Nephron progenitor cell (in vitro differentiated cells): ENCODE data around the gene MEIS1.

Source experiments
- DNase-seq: peaks from one replicate; pipeline ENCODE4 v3.0.0; 2021
- H3K27ac Mint-ChIP-seq: 2 replicates; pipeline ENCODE4 v1.8.0; 2021; ENCODE audit warnings: mild to moderate bottlenecking, moderate library complexity, mixed read lengths
- H3K27me3 Mint-ChIP-seq: 2 replicates; pipeline ENCODE4 v1.8.0; 2021; ENCODE audit warnings: mild to moderate bottlenecking, low read depth, mixed read lengths; ENCODE audit not compliant: poor library complexity
- H3K36me3 Mint-ChIP-seq: 2 replicates; pipeline ENCODE4 v1.8.0; 2021; ENCODE audit warnings: low read depth, mixed read lengths
- H3K4me1 Mint-ChIP-seq: 2 replicates; pipeline ENCODE4 v1.8.0; 2021; ENCODE audit warnings: mixed read lengths
- H3K4me3 Mint-ChIP-seq: 2 replicates; pipeline ENCODE4 v1.8.0; 2021; ENCODE audit warnings: mild to moderate bottlenecking, moderate library complexity, mixed read lengths
- H3K9me3 Mint-ChIP-seq: 2 replicates; pipeline ENCODE4 v1.8.0; 2021; ENCODE audit warnings: mild to moderate bottlenecking, moderate library complexity, mixed read lengths
- CTCF ChIP-seq: fragments of 200-600 bp; sonication (generic); IDR thresholded peaks from 2 replicates; pipeline ENCODE4 v1.5.0; 2021; ENCODE audit warnings: antibody characterized with exemption

The MEIS1 gene

DNA sequence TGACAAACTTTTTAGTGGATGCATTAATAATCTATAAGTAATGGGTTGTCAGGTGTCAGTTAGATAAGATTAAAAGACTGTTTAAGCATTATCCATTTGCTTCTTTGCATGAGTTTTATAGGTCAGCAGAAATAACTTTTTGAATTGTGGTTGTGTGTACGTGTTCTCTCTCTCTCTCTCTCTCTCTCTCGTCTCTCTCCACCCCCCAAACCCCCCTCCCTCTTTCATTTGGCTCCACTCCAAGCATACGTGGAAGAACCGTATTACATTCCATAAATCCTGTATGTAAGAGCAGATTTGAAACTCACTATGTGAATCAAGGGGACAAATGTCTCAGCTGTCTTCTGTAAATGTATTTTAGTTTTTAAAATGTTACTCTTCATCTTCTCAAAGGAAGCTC lies 120.2 kb downstream of the MEIS1 start:
- Mint-ChIP-seq H3K4me1 (peaks cover 39% of the 10 kb centered on the region), H3K27me3 (no peaks in the 10 kb centered on the region), H3K27ac (peak overlapping the region; percentile 68), H3K4me3 (no peak overlapping the region), H3K36me3 (peaks cover 81% of the 10 kb centered on the region), H3K9me3 (no peaks in the 10 kb centered on the region)
- TF ChIP-seq CTCF: no peak
- no peak for DNase-seq

DNA sequence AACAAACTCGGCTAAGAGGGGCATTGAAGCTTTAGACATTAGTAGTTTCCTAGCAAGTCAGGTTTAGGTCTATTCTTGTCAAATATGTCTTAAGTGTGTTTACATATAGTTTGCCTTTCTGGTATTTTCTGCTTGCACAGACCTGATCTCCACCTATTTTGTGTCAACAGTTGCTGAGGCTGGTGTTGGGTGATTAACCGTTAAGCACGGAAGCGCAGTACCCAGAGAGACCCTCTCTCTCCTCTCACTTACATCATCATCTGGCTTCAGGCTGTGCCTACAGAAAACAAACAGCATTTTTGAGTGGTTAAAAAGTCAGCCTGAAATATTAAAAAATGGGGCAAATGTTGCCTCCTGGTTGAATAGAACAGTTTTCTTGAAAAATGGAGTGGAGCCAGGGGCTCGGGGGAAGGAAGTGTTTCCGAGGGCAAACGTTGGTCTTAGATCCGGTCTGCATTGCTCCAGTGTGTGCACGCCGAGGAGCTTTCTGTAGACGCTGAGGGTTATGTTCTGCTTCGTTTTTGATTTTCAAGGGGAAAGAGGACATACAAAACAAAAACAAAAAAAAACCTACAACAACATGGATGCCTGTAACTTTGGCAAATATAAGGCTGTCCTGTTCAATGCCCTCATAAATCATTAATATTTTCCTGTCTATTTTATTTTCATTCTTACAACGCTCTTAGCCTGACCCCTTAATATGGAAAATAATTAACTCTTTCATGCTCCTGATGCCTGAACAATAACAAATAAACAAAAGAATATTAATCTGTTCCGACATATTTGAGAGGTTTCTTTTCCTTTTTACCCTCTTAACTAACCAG lies 120.8 kb downstream of the MEIS1 start:
- Mint-ChIP-seq H3K27ac (peak overlapping the region; percentile 68), H3K36me3 (peaks cover 81% of the 10 kb centered on the region), H3K4me3 (no peak overlapping the region), H3K27me3 (no peaks in the 10 kb centered on the region), H3K4me1 (peaks cover 45% of the 10 kb centered on the region), H3K9me3 (no peaks in the 10 kb centered on the region)
- TF ChIP-seq CTCF: no peak
- no peak for DNase-seq

- H3K27ac Mint-ChIP-seq: no peak overlapping the region
- TF ChIP-seq CTCF: no peak
Measured at GRCh38 chr2:66559672-66560071, 124.7 kb downstream of the MEIS1 start.

DNA sequence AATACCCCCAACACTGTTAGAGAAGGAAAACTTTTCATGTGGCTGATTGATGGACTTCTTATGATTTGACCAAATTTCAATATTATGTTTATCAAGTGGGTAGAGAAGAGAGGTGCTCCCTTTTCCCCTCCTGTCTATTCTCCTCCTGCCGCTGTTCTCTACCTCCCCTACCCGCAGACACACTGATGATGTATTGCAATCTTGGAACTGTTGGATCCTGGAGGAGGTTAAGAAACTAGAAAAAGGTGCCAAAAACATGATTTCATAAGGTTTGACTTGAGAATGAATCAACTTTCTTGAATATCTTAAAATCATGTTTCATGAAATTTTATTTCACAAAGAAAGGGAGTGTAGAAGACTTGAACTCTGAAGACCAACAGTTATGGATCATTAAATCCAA lies 125.8 kb downstream of the MEIS1 start:
- Mint-ChIP-seq H3K27ac (peak overlapping the region; percentile 70), H3K9me3 (no peaks in the 10 kb centered on the region), H3K4me3 (peak overlapping the region; percentile 9), H3K27me3 (no peaks in the 10 kb centered on the region), H3K4me1 (peaks cover 64% of the 10 kb centered on the region), H3K36me3 (peaks cover 62% of the 10 kb centered on the region)
- no peak for TF ChIP-seq CTCF
- DNase-seq: no peak

More at GRCh38 chr2:66559672-66560071, 124.7 kb downstream of the MEIS1 start:
- Mint-ChIP-seq H3K27me3 (no peaks in the 10 kb centered on the region), H3K4me1 (peaks cover 64% of the 10 kb centered on the region), H3K9me3 (no peaks in the 10 kb centered on the region), H3K36me3 (peaks cover 69% of the 10 kb centered on the region), H3K4me3 (no peak overlapping the region)
- no peak for DNase-seq

DNA sequence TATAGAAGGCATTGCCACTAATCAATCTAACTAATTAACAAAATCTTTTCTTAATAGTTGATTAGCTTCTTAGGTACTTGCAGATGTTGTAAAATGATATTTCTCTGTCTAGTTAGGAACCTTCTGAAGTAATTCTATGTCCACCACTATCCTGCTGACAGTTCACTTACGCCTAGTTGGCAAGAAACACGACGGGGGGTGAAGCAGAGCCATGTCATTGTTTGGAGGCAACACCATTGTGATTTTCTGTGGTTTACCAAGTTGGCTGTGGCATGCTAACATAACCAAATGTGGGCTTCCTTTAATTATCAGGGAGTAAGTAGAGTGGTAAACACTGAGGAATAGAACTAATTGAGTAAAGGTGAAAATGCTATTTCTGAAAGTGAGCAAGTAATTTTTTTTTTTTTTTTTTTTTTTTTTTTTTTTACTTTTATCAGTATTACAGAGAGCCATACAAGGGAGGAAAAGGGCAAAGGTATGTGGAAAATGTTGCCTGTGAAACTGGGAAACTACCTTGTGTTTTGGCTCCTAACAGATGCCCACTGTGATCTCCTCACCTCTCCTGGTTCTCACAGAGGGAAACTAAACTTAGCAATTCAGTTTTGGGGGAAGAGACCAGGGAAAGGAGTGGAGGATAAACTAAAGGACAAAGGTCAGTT lies 126.8 kb downstream of the MEIS1 start:
- peaks cover 67% of the 10 kb centered on the region for H3K4me1 Mint-ChIP-seq
- peak overlapping the region; percentile 99 for H3K27ac Mint-ChIP-seq
- no peak for TF ChIP-seq CTCF
- no peak for DNase-seq
- no peaks in the 10 kb centered on the region for H3K27me3 Mint-ChIP-seq
- H3K4me3 Mint-ChIP-seq: peak overlapping the region; percentile 74
- H3K9me3 Mint-ChIP-seq: no peaks in the 10 kb centered on the region
- H3K36me3 Mint-ChIP-seq: peaks cover 51% of the 10 kb centered on the region
